HG03469 (cell line): ENCODE data around the gene FERMT3.

Experiments used
- ATAC-seq: cut with Tn5 transposase; IDR thresholded peaks from one replicate; pipeline ENCODE4 v1.9.1; 2021; ENCODE audit warnings: mild to moderate bottlenecking, moderate library complexity, moderate number of reproducible peaks; ENCODE audit not compliant: unreplicated experiment

FERMT3 gene

GRCh38 chr11:64185693-64186491 is 20.6 kb upstream of the FERMT3 start, which contains the start of gene STIP1:
Gene STIP1 (plus strand): TSS chr11:64186171. CDS start chr11:64186262, 91 bp downstream.
- peak; percentile 59 for ATAC-seq

- no peak for ATAC-seq
Measured at GRCh38 chr11:64186492-64187165, 19.9 kb upstream of the FERMT3 start.

- no peak for ATAC-seq
Measured at GRCh38 chr11:64192434-64192833, 14.1 kb upstream of the FERMT3 start.

GRCh38 chr11:64196626-64197025 is 9.9 kb upstream of the FERMT3 start:
- no peak for ATAC-seq

GRCh38 chr11:64198511-64198910 is 8.0 kb upstream of the FERMT3 start:
- no peak for ATAC-seq

- no peak for ATAC-seq
Measured at GRCh38 chr11:64201543-64201942, 5.0 kb upstream of the FERMT3 start.

- ATAC-seq = no peak
Measured at GRCh38 chr11:64202992-64203391, 3.5 kb upstream of the FERMT3 start.

GRCh38 chr11:64203421-64204079 is 3.0 kb upstream of the FERMT3 start:
- no peak for ATAC-seq

- no peak for ATAC-seq
Measured at GRCh38 chr11:64204080-64204440, 2.5 kb upstream of the FERMT3 start.

- no peak for ATAC-seq
Measured at GRCh38 chr11:64204464-64204989, 2.0 kb upstream of the FERMT3 start.

- ATAC-seq = peak; percentile 34
Measured at GRCh38 chr11:64207256-64208085, 950 bp downstream of the FERMT3 start.

- no peak for ATAC-seq
Measured at GRCh38 chr11:64208086-64208795, 1.7 kb downstream of the FERMT3 start.

GRCh38 chr11:64208796-64209562 is 2.5 kb downstream of the FERMT3 start:
- ATAC-seq = no peak

GRCh38 chr11:64209563-64209843 is 3.0 kb downstream of the FERMT3 start:
- no peak for ATAC-seq

GRCh38 chr11:64210301-64211020 is 3.9 kb downstream of the FERMT3 start:
- ATAC-seq = no peak

GRCh38 chr11:64211181-64211872 is 4.8 kb downstream of the FERMT3 start:
- ATAC-seq = no peak

- ATAC-seq = no peak
Measured at GRCh38 chr11:64216879-64217278, 10.4 kb downstream of the FERMT3 start.

GRCh38 chr11:64218628-64219353 is 12.3 kb downstream of the FERMT3 start:
- no peak for ATAC-seq
